Peyer's patch (tissue), 4 donors: ENCODE data around the gene KIF12.

Experiments
- CTCF ChIP-seq, 6 experiments: fragments of 450-650 bp in 4 of 6; fragments of 200-600 bp in 2 of 6; sonication (generic) in 1 of 6; IDR thresholded peaks; one replicate each; pipeline ENCODE4 v1.5.1; 2017 to 2019; ENCODE audit warnings: antibody characterized with exemption in 6 of 6, mild to moderate bottlenecking in 3 of 6, moderate library complexity in 1 of 6
- POLR2A ChIP-seq, 2 donors: fragments of 450-650 bp; IDR thresholded peaks; one replicate each; pipeline ENCODE4 v1.5.1; 2017; ENCODE audit warnings: antibody characterized with exemption in 2 of 2, mild to moderate bottlenecking in 2 of 2, moderate library complexity in 2 of 2

GRCh38 chr9:114061830-114062474 is 37.1 kb downstream of the KIF12 start:
- no peak for TF ChIP-seq CTCF (IDR thresholded peaks at IDR 0.05)
- TF ChIP-seq POLR2A (IDR thresholded peaks at IDR 0.05): no peak
